Body of pancreas (tissue), 4 donors: Measurements from ENCODE around the gene ARID5B. TPM values are rescaled to one million over a fixed set of nuclear protein-coding genes. Genes with fewer than 3 reads are reported as not detected.
A peak's percentile ranks its signal among the peaks of the same experiment; 100 is the strongest.

ENCODE experiments used
- ATAC-seq: fragments of 150-250 bp; one replicate; pipeline ENCODE4 v1.9.1; 2016
- DNase-seq, 4 donors: peaks; one replicate each; pipeline ENCODE4 v3.0.0-alpha.2; 2019
- H3K27ac ChIP-seq, 4 donors: fragments of 200-600 bp; sonication (generic); 1 replicate in 3 of 4; 2 replicates in 1 of 4; pipeline versions ENCODE4 v1.5.1 to v1.6.1; 2016 to 2019; ENCODE audit warnings: mild to moderate bottlenecking in 1 of 4, mixed read lengths in 1 of 4, moderate library complexity in 1 of 4
- H3K27me3 ChIP-seq, 2 donors: fragments of 200-600 bp; sonication (generic); one replicate each; pipeline ENCODE4 v1.6.0; 2016; ENCODE audit warnings: mild to moderate bottlenecking in 1 of 2
- H3K36me3 ChIP-seq, 2 donors: fragments of 200-600 bp; sonication (generic); replicated peaks in 1 of 2; 2 replicates each; pipeline ENCODE4 v1.5.1; 2016; ENCODE audit warnings: low read depth in 2 of 2; ENCODE audit not compliant: insufficient read depth in 1 of 2
- H3K4me1 ChIP-seq: fragments of 200-600 bp; sonication (generic); one replicate; pipeline ENCODE4 v1.6.0; 2016
- H3K4me3 ChIP-seq, 2 donors: fragments of 200-600 bp; sonication (generic); 1 replicate in 1 of 2; 2 replicates in 1 of 2; pipeline ENCODE4 v1.5.1; 2016 to 2019
- H3K9me3 ChIP-seq, 3 donors: fragments of 200-600 bp; sonication (generic); 1 replicate in 2 of 3; 2 replicates in 1 of 3; pipeline ENCODE4 v1.5.1; 2016
- CTCF ChIP-seq, 7 experiments: fragments of 450-650 bp in 4 of 7; fragments of 200-600 bp in 3 of 7; sonication (generic) in 3 of 7; IDR thresholded peaks; one replicate each; pipeline ENCODE4 v1.5.1; 2016 to 2019; ENCODE audit warnings: antibody characterized with exemption in 7 of 7
- POLR2A ChIP-seq, 3 donors: fragments of 450-650 bp; IDR thresholded peaks; one replicate each; pipeline ENCODE4 v1.6.1; 2016; ENCODE audit warnings: antibody characterized with exemption in 3 of 3, mild to moderate bottlenecking in 2 of 3
- WGBS, 2 donors: methylation state at CpG; one replicate each; pipeline ENCODE4 v1.1.5; 2017; 5-methylcytosine and 5-hydroxymethylcytosine counted together
- intact Hi-C: fragments of 100-400 bp; cut with DNase I; formaldehyde crosslinking; loops from one replicate; pipeline ENCODE4 v1.15.1; 2023
- total RNA-seq, 2 donors: library from RNA; depleted of rRNA; stranded (reverse); fragments of >200 nt; gene quantifications; one replicate each; pipeline ENCODE4 v1.1.0, GENCODE V29; 2016

The ARID5B gene
- total RNA-seq, 2 donors from 2014 or later, result 16.1 to 17.1 TPM

DNA sequence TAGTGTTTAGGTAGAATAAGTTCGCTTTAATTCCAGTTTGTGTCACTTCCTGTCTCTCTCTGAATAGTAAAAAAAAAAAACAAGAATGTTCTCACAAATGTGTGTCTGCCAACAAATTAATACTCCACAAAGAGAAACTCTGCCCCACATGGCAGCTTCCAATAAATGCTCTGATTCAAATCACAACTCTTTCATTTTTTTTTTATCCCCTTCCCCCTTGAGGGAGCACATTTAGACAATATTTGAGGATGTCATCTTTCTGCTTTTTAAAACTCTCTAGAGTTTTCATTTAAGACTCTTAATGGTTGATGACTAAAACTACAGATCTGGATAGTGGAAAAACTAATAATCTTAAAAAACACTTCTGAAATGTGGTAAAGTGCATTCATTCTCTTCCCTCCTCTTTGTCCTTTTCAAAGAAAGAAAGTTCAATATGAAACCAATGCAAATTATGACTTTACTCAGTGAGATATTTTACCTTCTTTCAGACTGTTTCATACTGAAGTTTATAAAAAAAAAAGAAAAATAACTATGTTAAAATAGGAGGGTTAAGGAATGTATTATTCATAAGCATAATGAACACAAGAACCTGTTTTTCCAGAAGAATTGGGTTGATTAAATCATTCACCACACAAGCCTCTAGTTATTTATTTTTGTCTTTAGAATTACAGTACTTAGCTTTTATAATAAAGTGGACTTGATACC is 42.3 kb downstream of the ARID5B start:
- intact Hi-C loops, result no loop called here
- WGBS, 2 donors, result 36 to 57% methylated on average over 1 of the region's 1 CpG
- DNase-seq, result peak in 2 of 4 donors; percentile 24 to 37
- H3K27ac ChIP-seq, result peak overlapping the region in 3 of 4 donors; percentile 60 to 81 (median 70)
- TF ChIP-seq CTCF (IDR thresholded peaks at IDR 0.05) (peak in 3 of 7 experiments; percentile 11 to 32 (median 25)), POLR2A (IDR thresholded peaks at IDR 0.05) (no peak)
- peaks cover 15% of the 10 kb centered on the region for H3K4me1 ChIP-seq
- H3K4me3 ChIP-seq, result no peak overlapping the region
- no peaks in the 10 kb centered on the region for H3K9me3 ChIP-seq
- ATAC-seq, result peak; percentile 74
- no peaks in the 10 kb centered on the region for H3K36me3 ChIP-seq
- no peaks in the 10 kb centered on the region for H3K27me3 ChIP-seq

- peak overlapping the region in 3 of 4 donors; percentile 3 to 81 (median 70) for H3K27ac ChIP-seq
- no peak for ATAC-seq
- no peak for TF ChIP-seq CTCF (IDR thresholded peaks at IDR 0.05)
- no peak for TF ChIP-seq POLR2A (IDR thresholded peaks at IDR 0.05)
- no peaks in the 10 kb centered on the region for H3K9me3 ChIP-seq
- intact Hi-C loops, result no loop called here
- H3K36me3 ChIP-seq, result no peaks in the 10 kb centered on the region
- H3K27me3 ChIP-seq, result no peaks in the 10 kb centered on the region
- DNase-seq, result no peak
- H3K4me1 ChIP-seq, result peaks cover 15% of the 10 kb centered on the region
- 57 to 69% methylated on average over 1 of the region's 1 CpG for WGBS, 2 donors
- no peak overlapping the region for H3K4me3 ChIP-seq
Measured at GRCh38 chr10:61944410-61945147, 43.1 kb downstream of the ARID5B start.

GRCh38 chr10:61949687-61950086 is 48.2 kb downstream of the ARID5B start:
- Histone ChIP-seq H3K27me3 (no peaks in the 10 kb centered on the region), H3K27ac (no peak overlapping the region), H3K36me3 (no peaks in the 10 kb centered on the region), H3K4me1 (peaks cover 3% of the 10 kb centered on the region), H3K9me3 (no peaks in the 10 kb centered on the region), H3K4me3 (no peak overlapping the region)
- TF ChIP-seq POLR2A (IDR thresholded peaks at IDR 0.05) (no peak), CTCF (IDR thresholded peaks at IDR 0.05) (no peak)
- no peak for DNase-seq
- 73 to 77% methylated on average over 2 of the region's 2 CpGs for WGBS, 2 donors
- intact Hi-C loops, result no loop called here
- ATAC-seq, result no peak

DNA sequence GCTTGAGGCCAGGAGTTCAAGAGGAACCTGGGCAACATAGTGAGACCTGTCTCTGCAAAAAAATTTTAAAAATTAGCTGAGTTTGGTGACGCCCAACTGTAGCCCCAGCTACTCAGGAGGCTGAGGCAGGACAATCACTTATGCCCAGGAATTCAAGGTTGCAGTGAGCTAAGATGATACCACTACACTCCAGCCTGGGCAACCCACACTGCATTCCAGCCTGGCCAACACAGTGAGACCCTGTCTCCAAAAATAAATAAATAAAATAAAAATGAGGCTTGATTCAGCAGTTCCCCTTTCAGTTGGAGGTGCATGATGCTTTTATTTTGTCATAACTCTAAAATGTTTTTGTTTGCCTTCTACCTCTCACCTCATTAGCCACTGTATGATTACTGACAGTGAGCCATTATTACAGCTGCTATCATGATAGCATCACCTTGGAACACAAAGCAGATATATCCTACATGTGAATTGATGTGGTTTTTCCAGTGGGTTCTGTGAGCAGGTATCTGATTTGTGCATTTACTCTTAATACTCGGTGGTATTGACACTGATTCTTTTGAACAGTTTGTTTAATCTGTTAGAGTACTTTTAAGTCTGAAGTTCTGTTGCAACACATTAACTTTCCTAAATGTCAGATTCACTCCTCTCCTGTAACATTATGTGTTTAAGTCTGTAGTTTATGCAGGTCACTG is 49.1 kb downstream of the ARID5B start:
- H3K4me1 ChIP-seq, result no peaks in the 10 kb centered on the region
- TF ChIP-seq CTCF (IDR thresholded peaks at IDR 0.05), result no peak
- no peak overlapping the region for H3K4me3 ChIP-seq
- WGBS, 2 donors, result 66 to 69% methylated on average over 2 of the region's 2 CpGs
- no peaks in the 10 kb centered on the region for H3K27me3 ChIP-seq
- no peak overlapping the region for H3K27ac ChIP-seq
- no peaks in the 10 kb centered on the region for H3K9me3 ChIP-seq
- DNase-seq (no peak), ATAC-seq (no peak)
- no peaks in the 10 kb centered on the region for H3K36me3 ChIP-seq
- intact Hi-C loops, result no loop called here
